HG03280 (cell line): ENCODE data around the gene STIP1.

Source experiments
- ATAC-seq: cut with Tn5 transposase; IDR thresholded peaks from one replicate; pipeline ENCODE4 v1.9.1; 2021; ENCODE audit warnings: mild to moderate bottlenecking, moderate library complexity; ENCODE audit not compliant: unreplicated experiment

STIP1 gene

DNA sequence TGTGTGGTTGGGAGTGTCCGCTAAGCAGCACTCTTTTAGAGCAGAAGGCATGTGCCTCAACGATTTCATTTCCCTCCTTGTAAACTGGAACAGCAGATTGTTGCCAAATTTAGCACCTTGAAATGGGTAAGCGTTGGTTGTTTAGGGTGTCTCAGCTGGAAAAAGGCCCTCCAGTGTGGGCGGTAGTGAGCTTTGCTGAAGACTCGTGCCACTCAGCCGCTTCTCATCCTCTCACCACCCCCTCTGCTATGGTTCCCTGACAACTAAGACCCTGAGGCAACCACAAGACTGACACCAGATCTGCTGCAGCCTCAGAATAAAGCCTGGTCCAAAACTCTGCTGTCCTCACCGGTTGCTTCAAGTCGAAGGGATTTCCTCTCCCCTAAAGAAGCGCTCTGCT is 10.7 kb downstream of the STIP1 start:
- no peak for ATAC-seq

DNA sequence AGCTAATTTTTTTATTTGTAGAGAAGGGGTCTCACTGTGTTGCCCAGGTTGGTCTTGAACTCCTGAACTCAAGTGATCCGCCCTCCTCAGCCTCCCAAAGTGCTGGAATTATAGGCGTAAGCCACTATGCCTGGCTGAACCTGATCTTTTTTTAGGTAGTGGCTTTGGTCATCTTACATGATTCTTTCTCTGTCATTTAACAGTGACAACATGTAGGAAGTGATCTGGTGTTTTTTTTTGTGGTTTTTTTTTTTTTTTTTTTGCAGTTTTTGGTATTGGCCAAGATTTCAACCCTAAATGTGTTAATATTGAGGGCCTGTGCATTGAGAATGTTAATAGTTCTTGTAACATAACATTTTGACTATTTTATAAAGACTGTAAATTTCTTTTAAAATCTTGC is 12.5 kb downstream of the STIP1 start:
- no peak for ATAC-seq

DNA sequence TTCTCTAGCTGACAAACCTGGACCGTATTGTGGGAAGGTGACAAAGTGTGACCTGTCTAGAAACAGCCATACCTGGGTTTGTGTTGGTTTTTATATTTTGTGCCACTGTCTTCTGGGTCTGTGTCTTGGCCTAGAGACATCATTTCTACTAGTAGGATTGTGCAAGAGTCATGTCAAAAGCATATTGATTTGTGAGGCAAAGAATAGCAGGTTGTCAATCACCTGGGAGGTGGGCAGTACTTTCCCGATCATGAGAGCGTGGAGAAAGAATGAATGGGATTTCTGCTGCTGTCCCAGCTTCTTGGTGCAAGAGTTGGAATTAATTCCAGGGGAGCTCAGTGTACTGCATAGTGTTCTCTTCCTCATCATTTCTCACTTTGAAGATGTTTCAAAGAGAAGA is 15.6 kb downstream of the STIP1 start:
- no peak for ATAC-seq

DNA sequence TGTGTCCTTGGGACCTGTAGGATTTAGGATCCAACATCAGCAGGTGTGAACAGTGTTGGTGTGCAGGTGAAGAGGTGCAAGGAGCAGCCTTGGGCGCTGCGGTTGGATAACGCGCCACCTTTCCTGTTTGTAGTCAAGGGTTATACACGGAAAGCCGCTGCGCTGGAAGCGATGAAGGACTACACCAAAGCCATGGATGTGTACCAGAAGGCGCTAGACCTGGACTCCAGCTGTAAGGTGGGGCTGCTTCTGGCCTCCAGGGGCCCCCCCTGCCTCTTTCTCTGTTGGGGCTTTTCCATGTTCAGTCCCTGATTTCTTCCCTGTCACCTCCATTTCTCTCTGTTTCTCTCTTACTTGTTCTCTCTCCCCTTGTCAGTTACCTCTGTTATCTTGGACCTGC is 17.0 kb downstream of the STIP1 start:
- ATAC-seq, result no peak

DNA sequence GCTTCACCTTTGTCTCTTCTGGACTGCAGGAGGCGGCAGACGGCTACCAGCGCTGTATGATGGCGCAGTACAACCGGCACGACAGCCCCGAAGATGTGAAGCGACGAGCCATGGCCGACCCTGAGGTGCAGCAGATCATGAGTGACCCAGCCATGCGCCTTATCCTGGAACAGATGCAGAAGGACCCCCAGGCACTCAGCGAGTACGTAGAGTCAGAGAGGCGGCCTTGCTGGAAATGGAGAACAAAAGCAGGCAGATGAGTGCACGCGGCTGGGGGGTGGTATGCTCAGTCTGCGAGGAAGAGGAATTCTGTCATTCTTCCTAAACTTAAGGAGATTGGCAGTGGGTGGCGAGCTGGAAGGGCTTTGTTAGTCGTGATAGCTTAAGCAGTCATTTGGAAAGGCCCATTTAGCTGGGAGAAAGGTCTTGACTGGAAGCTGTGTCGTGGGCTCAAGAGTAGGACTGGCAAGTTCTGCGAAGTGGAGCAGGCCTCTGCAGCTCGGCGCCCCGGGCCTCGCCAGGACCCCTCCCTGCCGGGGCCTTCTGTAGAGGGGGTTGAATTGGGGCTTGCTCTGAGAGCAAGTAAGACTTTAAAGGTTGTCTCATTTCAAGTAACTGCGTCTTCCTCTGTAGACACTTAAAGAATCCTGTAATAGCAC is 17.6 kb downstream of the STIP1 start:
- no peak for ATAC-seq

DNA sequence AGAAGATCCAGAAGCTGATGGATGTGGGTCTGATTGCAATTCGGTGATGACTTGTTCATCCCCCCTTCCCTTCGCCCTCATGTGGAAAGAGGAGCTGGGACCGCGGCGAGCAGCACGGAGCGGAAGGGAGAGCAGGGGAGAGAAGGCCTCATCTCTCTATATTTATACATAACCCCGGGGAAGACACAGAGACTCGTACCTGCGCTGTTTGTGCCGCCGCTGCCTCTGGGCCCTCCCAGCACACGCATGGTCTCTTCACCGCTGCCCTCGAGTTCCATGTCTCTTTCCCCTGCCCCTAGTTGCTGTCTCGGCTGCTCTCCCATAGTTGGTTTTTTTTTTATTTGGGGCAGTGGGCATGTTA is 18.1 kb downstream of the STIP1 start:
- no peak for ATAC-seq

DNA sequence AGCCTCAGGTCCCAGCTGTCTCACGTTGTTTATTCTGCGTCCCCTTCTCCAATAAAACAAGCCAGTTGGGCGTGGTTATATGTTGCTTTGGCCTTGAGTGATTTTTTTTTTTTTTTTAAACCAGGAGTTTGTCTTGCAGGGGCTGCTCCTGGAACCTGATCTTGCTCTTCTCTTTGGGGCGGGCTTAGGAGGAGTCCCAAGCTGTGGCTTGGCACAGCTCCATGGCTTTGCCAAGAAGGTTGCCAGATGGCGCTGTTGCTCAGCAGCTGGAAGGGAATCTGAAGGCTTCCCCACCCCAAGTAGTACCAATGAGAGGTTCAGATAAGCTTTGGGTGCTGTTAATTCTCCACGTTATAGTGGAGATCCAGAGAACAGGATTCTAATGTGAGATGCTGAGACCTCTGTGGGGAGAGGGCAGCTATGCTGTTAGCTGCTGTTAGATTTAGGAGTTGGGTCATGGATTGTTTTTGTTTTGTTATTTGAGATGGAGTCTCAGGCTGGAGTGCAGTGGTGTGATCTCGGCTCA is 18.6 kb downstream of the STIP1 start:
- no peak for ATAC-seq

DNA sequence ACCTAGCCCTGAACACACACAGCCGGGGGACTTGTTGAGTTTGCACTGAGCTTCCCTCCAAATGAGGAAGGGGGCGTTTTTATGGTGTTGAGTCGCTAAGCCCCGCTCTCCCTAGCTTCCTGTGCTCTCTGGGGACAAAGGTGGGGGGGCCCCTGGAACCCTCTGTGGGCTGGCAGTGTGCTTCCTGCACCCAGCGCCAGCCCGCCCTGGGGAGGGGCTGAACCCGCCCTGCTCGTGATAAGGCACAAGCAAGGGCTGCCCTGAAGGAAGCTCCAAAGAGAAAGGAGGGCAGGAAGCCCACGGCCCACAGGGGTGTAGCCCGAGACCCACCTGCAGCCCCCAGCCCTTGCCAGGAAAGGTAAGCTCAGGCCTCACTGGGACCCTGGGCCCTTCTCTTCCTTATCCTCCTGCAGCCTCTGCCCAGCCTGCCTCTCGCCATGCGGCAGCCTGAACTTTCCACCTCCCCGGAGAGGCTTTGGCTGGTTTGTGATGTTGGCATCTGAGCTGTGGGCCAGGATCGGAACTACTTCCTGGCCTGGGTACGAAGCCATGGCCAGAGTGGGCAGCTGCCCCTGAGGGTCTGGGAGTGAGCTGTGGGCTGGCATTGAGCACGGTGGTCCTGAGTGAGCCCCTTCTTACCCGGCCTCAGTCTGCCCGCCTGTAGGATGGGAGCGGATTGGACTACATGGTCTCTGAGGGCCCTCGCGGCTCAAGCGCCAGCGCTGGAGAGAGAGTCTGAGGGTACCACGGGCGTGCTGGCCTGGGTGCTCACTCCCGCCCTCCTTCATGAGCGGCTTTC is 20.7 kb downstream of the STIP1 start, which contains the start of gene FERMT3:
Gene FERMT3, plus strand, starts transcription at position 265 of the 799 bp plus-strand sequence. CDS start 644 bp downstream, outside the sequence.
- ATAC-seq, result no peak

DNA sequence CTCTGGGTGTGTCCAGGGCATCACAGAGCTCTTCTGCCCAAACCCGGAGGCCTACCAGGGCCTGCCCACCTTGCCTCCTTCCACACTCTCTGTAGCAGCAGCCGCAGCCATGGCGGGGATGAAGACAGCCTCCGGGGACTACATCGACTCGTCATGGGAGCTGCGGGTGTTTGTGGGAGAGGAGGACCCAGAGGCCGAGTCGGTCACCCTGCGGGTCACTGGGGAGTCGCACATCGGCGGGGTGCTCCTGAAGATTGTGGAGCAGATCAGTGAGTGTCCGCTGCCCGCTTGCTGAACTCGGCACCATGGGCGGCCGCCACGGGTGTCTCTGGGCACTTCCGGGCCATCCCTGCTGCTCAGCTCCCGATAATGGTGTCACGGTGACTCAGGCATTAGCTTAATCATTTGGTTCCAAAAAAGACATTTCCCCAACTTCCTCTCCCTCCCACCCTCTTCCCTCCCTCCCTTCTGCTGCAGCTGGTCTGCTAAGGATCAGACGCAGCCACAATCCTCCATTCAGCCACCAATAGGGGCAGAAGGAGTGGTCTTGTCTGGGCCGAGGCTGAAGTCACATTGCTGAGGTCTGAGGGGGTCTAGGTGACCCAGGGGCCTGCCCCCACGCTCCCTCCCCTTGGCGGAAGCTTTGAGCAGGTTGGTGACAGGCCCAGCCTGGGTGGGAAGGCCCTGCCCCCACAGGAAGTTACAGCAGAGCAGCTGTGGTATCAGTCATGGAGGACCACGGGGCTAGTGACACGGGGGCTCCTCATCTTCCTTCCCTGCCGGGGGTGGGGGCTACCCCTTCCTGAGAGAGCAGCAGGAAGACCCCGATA is 21.5 kb downstream of the STIP1 start:
- peak; percentile 41 for ATAC-seq

DNA sequence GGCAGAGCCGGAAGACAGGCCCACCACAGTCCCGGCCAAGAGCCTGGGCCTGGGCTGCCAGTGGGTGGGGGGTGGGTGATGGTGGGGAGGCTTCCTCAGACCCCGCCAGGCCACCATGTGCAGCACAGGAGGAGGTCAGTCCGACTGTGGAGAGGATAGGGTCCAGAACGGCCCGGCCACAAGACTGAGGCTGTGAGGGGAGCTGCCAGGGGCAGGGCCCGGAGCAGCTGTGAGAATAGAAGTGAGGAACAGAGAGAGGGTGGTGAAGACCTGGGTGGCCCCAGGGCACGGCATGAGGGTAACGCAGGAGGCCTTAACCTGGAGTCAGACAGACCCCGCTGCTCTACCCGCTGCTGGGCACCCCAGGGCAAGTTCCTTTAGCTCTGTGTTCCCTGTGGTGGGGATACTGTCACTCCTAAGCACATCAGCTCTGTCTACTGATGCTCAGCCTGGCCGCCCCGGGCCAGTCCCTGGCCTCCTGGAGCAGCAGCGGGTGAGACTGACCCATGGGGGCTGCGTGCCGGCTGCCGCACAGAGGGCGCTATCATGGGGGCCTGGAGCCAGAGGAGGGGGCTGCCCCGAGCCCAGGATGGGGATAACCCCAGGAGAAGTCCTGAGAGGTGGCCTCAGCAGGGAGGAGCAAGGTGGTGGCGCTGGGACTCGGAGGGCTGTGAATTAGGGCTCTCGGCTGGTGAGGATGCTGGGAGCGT is 22.3 kb downstream of the STIP1 start:
- no peak for ATAC-seq

DNA sequence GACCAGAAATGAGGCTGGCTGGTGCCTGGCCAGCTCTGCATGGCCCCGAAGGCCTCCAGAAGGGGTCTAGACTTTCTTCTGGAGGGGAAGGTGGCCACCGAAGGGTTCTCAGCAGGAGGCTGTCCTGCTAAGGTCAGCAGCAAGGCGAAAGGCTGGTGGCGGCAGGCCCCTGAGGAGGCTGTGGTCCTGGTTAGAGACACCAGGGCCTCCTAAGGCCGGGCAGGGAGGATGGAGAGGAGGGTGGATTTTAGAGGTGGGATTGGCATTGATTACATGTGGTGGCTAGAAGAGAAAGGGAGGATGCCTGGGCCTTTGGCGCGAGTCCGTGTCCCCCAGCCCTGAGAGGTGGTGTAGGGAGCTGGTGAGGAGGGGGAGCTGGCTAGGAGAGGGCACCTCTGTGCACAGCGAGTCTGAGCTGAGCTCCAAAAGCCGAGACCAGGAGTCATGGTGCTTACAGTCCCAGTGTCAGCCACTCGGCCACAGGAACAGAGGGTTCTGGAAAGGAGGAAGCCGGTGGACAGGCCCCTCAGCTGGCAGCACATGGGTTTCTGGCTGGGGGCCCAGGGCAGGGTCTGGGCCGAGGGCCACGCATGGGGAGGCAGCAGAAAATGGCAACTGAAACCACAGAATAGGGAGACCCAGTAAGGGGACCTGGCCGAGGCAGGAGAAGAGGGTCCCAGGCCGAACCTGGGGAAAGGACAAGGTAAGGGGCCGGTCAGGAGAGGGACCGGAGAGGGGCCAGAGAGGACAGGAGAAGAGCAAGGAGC is 23.0 kb downstream of the STIP1 start:
- no peak for ATAC-seq

DNA sequence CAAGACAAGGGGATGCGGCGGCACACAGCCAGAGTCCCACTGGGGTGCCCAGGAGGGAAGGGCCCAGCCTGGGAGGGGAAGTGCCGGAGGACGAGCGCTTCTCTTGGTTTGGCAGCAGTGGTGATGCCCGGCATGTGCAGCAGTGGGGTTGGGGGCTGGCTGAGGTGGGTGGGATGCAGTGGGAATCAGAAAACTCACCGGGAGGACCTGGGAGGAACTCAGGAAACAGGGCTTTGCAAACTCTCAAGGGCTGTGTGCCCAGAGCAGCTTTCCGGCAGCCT is 23.5 kb downstream of the STIP1 start:
- ATAC-seq, result no peak

DNA sequence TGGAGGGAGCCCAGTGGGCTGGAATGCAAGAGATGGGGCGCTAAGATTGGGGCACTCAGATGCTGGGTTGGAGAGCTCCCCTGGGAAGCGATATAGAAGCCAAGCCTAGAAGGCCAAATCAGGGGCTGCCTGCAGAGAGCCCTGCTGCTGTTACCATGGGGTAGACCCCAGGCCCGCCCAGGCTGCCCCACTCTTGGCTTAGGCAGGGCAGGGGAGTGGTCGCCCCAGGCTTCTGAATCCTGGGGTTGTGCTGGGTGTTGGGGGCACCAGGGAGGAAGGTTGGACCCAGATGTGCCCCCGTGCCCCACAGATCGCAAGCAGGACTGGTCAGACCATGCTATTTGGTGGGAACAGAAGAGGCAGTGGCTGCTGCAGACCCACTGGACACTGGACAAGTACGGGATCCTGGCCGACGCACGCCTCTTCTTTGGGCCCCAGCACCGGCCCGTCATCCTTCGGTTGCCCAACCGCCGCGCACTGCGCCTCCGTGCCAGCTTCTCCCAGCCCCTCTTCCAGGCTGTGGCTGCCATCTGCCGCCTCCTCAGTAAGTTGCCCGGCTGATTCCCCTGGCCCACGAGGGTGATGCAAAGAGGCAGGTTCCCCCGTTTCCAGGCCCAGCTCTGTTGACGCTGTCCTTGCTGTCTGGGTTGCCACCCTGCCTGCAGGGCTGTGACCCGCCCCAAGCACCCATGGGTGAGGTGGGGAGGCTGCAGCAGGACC is 24.5 kb downstream of the STIP1 start:
- ATAC-seq, result no peak

DNA sequence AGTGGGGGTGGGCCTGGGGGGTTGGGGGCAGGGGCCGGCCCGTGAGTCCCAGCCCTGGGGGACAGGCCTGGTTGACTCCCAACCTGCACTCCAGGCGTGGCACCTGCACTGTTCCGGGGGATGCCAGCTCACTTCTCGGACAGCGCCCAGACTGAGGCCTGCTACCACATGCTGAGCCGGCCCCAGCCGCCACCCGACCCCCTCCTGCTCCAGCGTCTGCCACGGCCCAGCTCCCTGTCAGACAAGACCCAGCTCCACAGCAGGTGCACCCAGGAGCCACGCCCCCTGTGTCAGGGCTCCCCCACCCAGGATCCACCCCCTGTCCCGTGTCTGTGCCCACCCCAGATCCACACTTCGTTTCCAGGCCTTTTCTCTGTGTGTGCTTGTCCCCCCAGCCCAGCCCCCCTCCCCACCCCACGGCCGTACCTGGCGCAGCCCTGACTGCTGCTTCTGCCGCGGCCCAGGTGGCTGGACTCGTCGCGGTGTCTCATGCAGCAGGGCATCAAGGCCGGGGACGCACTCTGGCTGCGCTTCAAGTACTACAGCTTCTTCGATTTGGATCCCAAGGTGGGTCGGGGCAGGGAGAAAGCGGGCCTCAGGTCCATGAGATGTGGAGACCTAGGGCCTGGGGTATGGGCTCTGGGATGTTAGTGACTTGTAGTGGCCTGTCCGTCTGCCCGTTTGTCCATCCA is 25.4 kb downstream of the STIP1 start:
- no peak for ATAC-seq

DNA sequence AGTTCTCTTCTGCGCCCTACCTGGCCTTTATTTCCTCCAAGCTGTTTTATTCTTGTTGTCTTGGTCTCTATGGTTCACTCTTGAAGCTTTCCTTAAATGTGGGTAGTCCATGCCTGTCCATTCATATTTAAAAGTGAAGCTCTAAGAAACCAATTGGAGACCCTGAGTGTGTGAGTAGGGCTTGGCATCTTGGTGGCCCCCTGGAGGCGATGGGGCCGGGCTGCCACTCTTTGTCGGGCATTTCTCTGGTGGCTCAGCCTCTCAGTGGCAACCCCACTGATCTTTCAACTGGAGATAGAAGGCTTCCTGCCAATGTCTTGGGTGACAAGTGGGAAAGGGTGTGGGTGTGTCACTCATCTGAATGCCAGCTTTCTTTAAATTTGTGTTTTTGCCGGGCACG is 30.9 kb downstream of the STIP1 start:
- ATAC-seq, result no peak

DNA sequence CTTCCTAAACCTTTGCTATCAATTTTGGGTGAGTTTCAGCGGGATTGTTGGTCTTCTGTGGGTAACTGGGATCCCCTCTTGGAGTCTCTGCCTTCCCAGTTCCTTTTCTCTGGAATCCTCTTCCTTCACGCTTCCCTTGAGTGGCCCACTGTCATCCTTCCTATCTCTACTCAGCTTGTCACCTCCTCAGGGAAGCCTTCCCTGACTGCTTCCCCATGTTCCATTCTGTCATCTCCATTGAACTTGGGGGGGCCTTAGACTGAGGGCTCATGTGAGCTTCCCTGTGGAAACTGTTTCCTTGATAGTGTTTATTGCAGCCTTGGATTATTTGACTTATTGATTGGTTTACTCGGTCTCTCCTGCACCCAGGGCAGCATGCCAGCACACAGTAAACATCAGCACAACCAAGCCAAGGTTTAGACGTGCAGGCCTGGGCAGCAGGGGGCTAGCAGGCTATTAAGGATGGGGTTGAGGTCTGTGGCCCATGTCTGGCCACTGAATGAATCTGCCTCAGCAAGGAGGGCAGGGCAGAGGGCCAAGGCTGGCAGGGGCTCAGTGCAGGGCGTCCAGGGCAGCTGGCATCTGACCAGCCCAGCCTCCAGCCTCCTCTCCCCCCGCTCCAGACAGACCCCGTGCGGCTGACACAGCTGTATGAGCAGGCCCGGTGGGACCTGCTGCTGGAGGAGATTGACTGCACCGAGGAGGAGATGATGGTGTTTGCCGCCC is 32.8 kb downstream of the STIP1 start:
- ATAC-seq, result no peak

DNA sequence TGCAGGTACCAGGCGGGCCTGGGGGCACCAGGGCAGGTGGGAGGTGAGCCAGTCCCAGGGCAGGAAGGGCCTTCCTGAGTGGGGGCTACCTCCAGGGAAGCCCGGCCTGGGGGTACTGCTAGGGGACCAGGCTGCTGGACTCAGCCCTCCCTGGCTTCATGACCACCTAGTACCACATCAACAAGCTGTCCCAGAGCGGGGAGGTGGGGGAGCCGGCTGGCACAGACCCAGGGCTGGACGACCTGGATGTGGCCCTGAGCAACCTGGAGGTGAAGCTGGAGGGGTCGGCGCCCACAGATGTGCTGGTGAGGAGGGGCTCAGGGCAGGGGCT is 33.3 kb downstream of the STIP1 start:
- ATAC-seq, result no peak

DNA sequence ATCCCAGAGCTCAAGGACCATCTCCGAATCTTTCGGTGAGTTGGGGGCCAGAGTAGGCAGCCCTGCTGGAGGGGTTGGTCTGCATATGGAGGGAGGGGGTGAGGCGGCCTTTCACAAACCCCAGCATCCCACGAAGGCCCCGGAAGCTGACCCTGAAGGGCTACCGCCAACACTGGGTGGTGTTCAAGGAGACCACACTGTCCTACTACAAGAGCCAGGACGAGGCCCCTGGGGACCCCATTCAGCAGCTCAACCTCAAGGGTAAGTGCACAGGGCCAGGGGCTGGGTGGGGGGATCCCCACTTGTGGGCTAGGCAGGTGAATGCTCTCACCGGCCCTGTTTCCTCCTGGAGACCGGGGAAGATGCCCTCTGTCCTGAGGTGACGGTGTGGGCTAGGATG is 33.8 kb downstream of the STIP1 start:
- no peak for ATAC-seq

DNA sequence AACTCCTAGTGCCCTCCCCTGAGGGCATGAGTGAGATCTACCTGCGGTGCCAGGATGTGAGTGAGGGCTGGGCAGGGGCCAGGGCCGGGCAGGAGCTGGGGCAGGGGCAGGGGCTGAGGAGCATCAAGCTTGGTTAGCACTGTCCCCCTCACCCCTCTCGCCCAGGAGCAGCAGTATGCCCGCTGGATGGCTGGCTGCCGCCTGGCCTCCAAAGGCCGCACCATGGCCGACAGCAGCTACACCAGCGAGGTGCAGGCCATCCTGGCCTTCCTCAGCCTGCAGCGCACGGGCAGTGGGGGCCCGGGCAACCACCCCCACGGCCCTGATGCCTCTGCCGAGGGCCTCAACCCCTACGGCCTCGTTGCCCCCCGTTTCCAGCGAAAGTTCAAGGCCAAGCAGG is 34.3 kb downstream of the STIP1 start:
- ATAC-seq, result no peak
